IMR-90 (cell line): Measurements from ENCODE around the gene AOC2. TPM values are rescaled to one million over a fixed set of nuclear protein-coding genes. Genes with fewer than 3 reads are reported as not detected.

Experiments
- ATAC-seq: fragments of 200-7000 bp; cut with Tn5 transposase; 2 replicates; pipeline ENCODE4 v1.9.1; 2020; ENCODE audit warnings: low read depth, mild to moderate bottlenecking, moderate library complexity
- BruUV-seq: library from RNA; stranded (reverse); fragments of 400-500 nt; replicated peaks from 2 replicates; lab custom pipeline; 2021; lab: Mats Ljungman, UMichigan
- CTCF ChIA-PET: fragments of 300-600 bp; formaldehyde crosslinking; extraction: SDS; loops from one replicate; lab custom pipeline; 2021; ENCODE audit warnings: antibody characterized with exemption; lab: Yijun Ruan, JAX
- POLR2A ChIA-PET: fragments of 300-600 bp; sonication (Branson Sonifier 250); formaldehyde crosslinking; loops from one replicate; lab custom pipeline; 2022; ENCODE audit warnings: antibody characterized with exemption; ENCODE audit not compliant: unreplicated experiment; lab: Charles Lee
- DNase-seq: peaks from one replicate; pipeline ENCODE4 v3.0.0; 2013
- H2AFZ ChIP-seq: replicated peaks from 2 replicates; pipeline ENCODE3; 2013; ENCODE audit warnings: low read length, mild to moderate bottlenecking; ENCODE audit not compliant: poor library complexity
- H2AK5ac ChIP-seq: 2 replicates; pipeline ENCODE4 v1.6.1; 2013; ENCODE audit warnings: low read depth, low read length, inconsistent platforms
- H2AK9ac ChIP-seq: replicated peaks from 2 replicates; pipeline ENCODE3; 2013; ENCODE audit warnings: mild to moderate bottlenecking, low read depth, low read length, moderate library complexity; ENCODE audit not compliant: poor library complexity
- H2BK120ac ChIP-seq: 2 replicates; pipeline ENCODE4 v1.6.1; 2013; ENCODE audit warnings: low read depth, low read length, inconsistent platforms
- H2BK15ac ChIP-seq: 3 replicates; pipeline ENCODE4 v1.6.1; 2013; ENCODE audit warnings: low read depth, low read length, inconsistent platforms
- H2BK20ac ChIP-seq: 2 replicates; pipeline ENCODE4 v1.6.1; 2013; ENCODE audit warnings: low read depth, mild to moderate bottlenecking, inconsistent platforms, low read length, moderate library complexity
- H2BK5ac ChIP-seq: 2 replicates; pipeline ENCODE4 v1.6.1; 2013; ENCODE audit warnings: mild to moderate bottlenecking, low read depth, low read length, inconsistent platforms; ENCODE audit not compliant: poor library complexity, severe bottlenecking
- H3K14ac ChIP-seq: replicated peaks from 2 replicates; pipeline ENCODE4 v1.6.1; 2013; ENCODE audit warnings: low read depth, low read length, inconsistent platforms
- H3K18ac ChIP-seq: 2 replicates; pipeline ENCODE4 v1.6.1; 2013; ENCODE audit warnings: low read depth, low read length, control low read depth
- H3K23ac ChIP-seq: 2 replicates; pipeline ENCODE4 v1.6.1; 2013; ENCODE audit warnings: low read depth, low read length, inconsistent platforms
- H3K27ac ChIP-seq: 2 replicates; pipeline ENCODE4 v1.5.1; 2013; ENCODE audit warnings: mild to moderate bottlenecking, control low read depth, low read length; ENCODE audit not compliant: insufficient read depth
- H3K27me3 ChIP-seq: 2 replicates; pipeline ENCODE4 v1.6.1; 2013; ENCODE audit warnings: low read length; ENCODE audit not compliant: control insufficient read depth, insufficient read depth
- H3K36me3 ChIP-seq: 2 replicates; pipeline ENCODE4 v1.6.1; 2013; ENCODE audit warnings: low read length, mixed read lengths; ENCODE audit not compliant: control insufficient read depth, insufficient read depth
- H3K4ac ChIP-seq: 2 replicates; pipeline ENCODE4 v1.6.1; 2013; ENCODE audit warnings: low read depth, low read length, inconsistent platforms
- H3K4me1 ChIP-seq: 2 replicates; pipeline ENCODE4 v1.6.1; 2013; ENCODE audit warnings: low read length, mixed read lengths; ENCODE audit not compliant: control insufficient read depth, insufficient read depth
- H3K4me2 ChIP-seq: 2 replicates; pipeline ENCODE4 v1.6.1; 2013; ENCODE audit warnings: low read depth, mild to moderate bottlenecking, control low read depth, low read length, moderate library complexity
- H3K4me3 ChIP-seq: 2 replicates; pipeline ENCODE4 v1.5.1; 2013; ENCODE audit warnings: low read depth, mild to moderate bottlenecking, control low read depth, low read length, moderate library complexity; ENCODE audit not compliant: insufficient read depth
- H3K56ac ChIP-seq: 2 replicates; pipeline ENCODE4 v1.6.1; 2013; ENCODE audit warnings: low read length, inconsistent platforms; ENCODE audit not compliant: insufficient read depth; ENCODE audit errors: extremely low read depth
- H3K79me1 ChIP-seq, 2 experiments: 2 replicates each; pipeline ENCODE4 v1.6.1; 2013; ENCODE audit warnings: low read length in 2 of 2, inconsistent platforms in 1 of 2, low read depth in 1 of 2
- H3K9ac ChIP-seq: 2 replicates; pipeline ENCODE4 v1.6.1; 2013; ENCODE audit warnings: low read depth, low read length, control low read depth
- H3K9me1 ChIP-seq: 2 replicates; pipeline ENCODE4 v1.6.1; 2013; ENCODE audit warnings: low read length, inconsistent platforms; ENCODE audit not compliant: insufficient read depth
- H3K9me3 ChIP-seq: 2 replicates; pipeline ENCODE4 v1.6.1; 2013; ENCODE audit warnings: low read length; ENCODE audit not compliant: control insufficient read depth, insufficient read depth
- H4K20me1 ChIP-seq: 2 replicates; pipeline ENCODE4 v1.6.1; 2013; ENCODE audit warnings: low read length, inconsistent platforms; ENCODE audit not compliant: insufficient read depth
- H4K5ac ChIP-seq: 2 replicates; pipeline ENCODE4 v1.6.1; 2013; ENCODE audit warnings: mild to moderate bottlenecking, low read depth, low read length, control low read depth
- H4K8ac ChIP-seq, 2 experiments: 2 replicates each; pipeline ENCODE4 v1.6.1; 2013; ENCODE audit warnings: low read depth in 2 of 2, low read length in 2 of 2, control low read depth in 1 of 2, inconsistent platforms in 1 of 2
- H4K91ac ChIP-seq: 2 replicates; pipeline ENCODE4 v1.6.1; 2013; ENCODE audit warnings: low read depth, low read length, inconsistent platforms; ENCODE audit not compliant: insufficient read depth
- BHLHE40 ChIP-seq: fragments of 150-350 bp; IDR thresholded peaks from 2 replicates; pipeline ENCODE4 v1.6.1; 2016; ENCODE audit warnings: mild to moderate bottlenecking, low read depth, low read length
- CEBPB ChIP-seq: IDR thresholded peaks from 2 replicates; pipeline ENCODE4 v1.6.1; 2012; ENCODE audit warnings: low read depth, low read length, improper control_type of control experiment
- CTCF ChIP-seq: conservative IDR thresholded peaks from 2 replicates; pipeline ENCODE4 v1.5.1; 2012; ENCODE audit warnings: mild to moderate bottlenecking, low read depth, low read length, improper control_type of control experiment
- MXI1 ChIP-seq: IDR thresholded peaks from 2 replicates; pipeline ENCODE4 v1.6.1; 2012; ENCODE audit warnings: low read depth, mild to moderate bottlenecking, low read length, moderate library complexity, borderline replicate concordance
- NFE2L2 ChIP-seq: fragments of 150-350 bp; IDR thresholded peaks from 2 replicates; pipeline ENCODE4 v1.6.1; 2016; ENCODE audit warnings: low read depth, mild to moderate bottlenecking, low read length
- POLR2A ChIP-seq: IDR thresholded peaks from 2 replicates; pipeline ENCODE4 v1.6.1; 2012; ENCODE audit warnings: mild to moderate bottlenecking, low read depth, low read length
- RAD21 ChIP-seq: IDR thresholded peaks from 2 replicates; pipeline ENCODE4 v1.6.1; 2012; ENCODE audit warnings: low read length, improper control_type of control experiment
- RFX5 ChIP-seq: IDR thresholded peaks from 2 replicates; pipeline ENCODE4 v1.8.0; 2012; ENCODE audit warnings: low read depth, mild to moderate bottlenecking, low read length, moderate library complexity
- SMC3 ChIP-seq: fragments of 150-350 bp; IDR thresholded peaks from 2 replicates; pipeline ENCODE4 v1.6.1; 2016; ENCODE audit warnings: low read depth, mild to moderate bottlenecking, antibody characterized with exemption, low read length, moderate library complexity
- USF2 ChIP-seq: fragments of 150-350 bp; IDR thresholded peaks from 2 replicates; pipeline ENCODE4 v1.6.1; 2017; ENCODE audit warnings: mild to moderate bottlenecking, antibody characterized with exemption, low read length, low read depth
- WGBS, 2 experiments: methylation state at CpG; one replicate each; pipeline versions ENCODE4 v1.1.5 to v1.1.7; 2013; ENCODE audit warnings: missing lambda C conversion rate in 2 of 2; ENCODE audit not compliant: insufficient read length in 1 of 2; ENCODE audit errors: extremely low coverage in 2 of 2; 5-methylcytosine and 5-hydroxymethylcytosine counted together
- dilution Hi-C: fragments of 300-500 bp; cut with HindIII; formaldehyde crosslinking; loops from one replicate; pipeline ENCODE4 v1.14.3; 2018; ENCODE audit warnings: low sequenced_read_pairs; ENCODE audit not compliant: unreplicated experiment
- in situ Hi-C: fragments of 300-500 bp; cut with MboI; formaldehyde crosslinking; loops from 3 replicates; pipeline ENCODE4 v1.14.3; 2019; ENCODE audit warnings: low sequenced_read_pairs, inconsistent platforms, mixed read lengths
- intact Hi-C: fragments of 100-400 bp; cut with micrococcal nuclease; formaldehyde crosslinking; loops from 2 replicates; pipeline ENCODE4 v1.10.0; 2022
- polyA plus RNA-seq, 3 experiments: library from polyadenylated mRNA; depleted of rRNA; stranded (reverse); fragments of >200 nt; gene quantifications; 2 replicates each; pipeline ENCODE4 v1.2.3, GENCODE V29; 2012; ENCODE audit warnings: low replicate concordance in 1 of 3
- total RNA-seq: library from RNA; depleted of rRNA; stranded (reverse); fragments of >200 nt; gene quantifications from 2 replicates; pipeline ENCODE4 v1.2.3, GENCODE V29; 2012

Gene AOC2
- total and polyA plus RNA-seq, 2 of the 4 experiments (the other 2 are of a cell fraction) = 0.36 to 0.41 TPM

GRCh38 chr17:42796066-42796758 lies 48.2 kb upstream of the AOC2 start:
- Histone ChIP-seq H2BK5ac (no peak overlapping the region), H2AK5ac (no peak overlapping the region), H3K4me1 (peaks cover 7% of the 10 kb centered on the region), H3K14ac (no peak overlapping the region), H4K91ac (no peak overlapping the region), H3K9ac (no peak overlapping the region), H3K27me3 (no peaks in the 10 kb centered on the region), H3K9me3 (no peaks in the 10 kb centered on the region), H3K23ac (no peak overlapping the region), H2AFZ (no peak overlapping the region), H4K5ac (no peak overlapping the region), H3K36me3 (peaks cover 4% of the 10 kb centered on the region; the same call in 1 of the 2 replicates), H3K4me2 (no peak overlapping the region), H3K79me1 (peaks cover 20 to 39% of the 10 kb centered on the region in 2 experiments), H2AK9ac (no peak overlapping the region), H3K9me1 (peaks cover 19% of the 10 kb centered on the region), H2BK120ac (no peak overlapping the region), H2BK20ac (no peak overlapping the region), H4K8ac (no peak overlapping the region), H3K4ac (no peak overlapping the region), H2BK15ac (no peak overlapping the region), H3K18ac (no peak overlapping the region), H3K27ac (no peak overlapping the region), H4K20me1 (no peaks in the 10 kb centered on the region), H3K4me3 (no peak overlapping the region), H3K56ac (no peak overlapping the region)
- intact Hi-C loops (no loop called here), in situ Hi-C loops (no loop called here), dilution Hi-C loops (no loop called here)
- ChIA-PET POLR2A (interaction anchor here (1.0 kb wide), 1 partner anchor 28 kb away, joined by 3 read pairs; the partner anchor contains the start of gene BECN1), CTCF (no interaction called here)
- ATAC-seq = no peak
- TF ChIP-seq MXI1 (no peak), NFE2L2 (no peak), BHLHE40 (no peak), USF2 (no peak), CEBPB (no peak), POLR2A (no peak), SMC3 (no peak), CTCF (no peak), RAD21 (no peak), RFX5 (no peak)
- WGBS, 2 experiments = 95% methylated on average over 9 of the region's 18 CpGs; no CpG with 5 or more reads in 1 of the 2 experiments
- no TSS peak for BruUV-seq
- DNase-seq = no peak
